Retina (tissue), 1 donor: ENCODE measurements around the gene LYPLAL1.
"Not testable (repeated sequence)": the region's sequence is repeated elsewhere in the genome, so short reads cannot be mapped to it uniquely, and the experiment has no call there.

Source experiments
- DNase-seq: peaks from one replicate; pipeline ENCODE4 v3.0.0-alpha.2; 2016

LYPLAL1 gene

GRCh38 chr1:219163401-219163954, 10.2 kb upstream of the LYPLAL1 start:
- DNase-seq = no peak

- DNase-seq = no peak
These were observed 2.3 kb upstream of the LYPLAL1 start for GRCh38 chr1:219171192-219171935.

- no peak for DNase-seq
These were observed 857 bp upstream of the LYPLAL1 start for GRCh38 chr1:219172821-219173220.

- DNase-seq = no peak
These were observed 282 bp upstream of the LYPLAL1 start for GRCh38 chr1:219173434-219173757.

GRCh38 chr1:219174460-219175211, 958 bp downstream of the LYPLAL1 start:
- DNase-seq = peak; percentile 48

- no peak for DNase-seq
These were observed 1.5 kb downstream of the LYPLAL1 start for GRCh38 chr1:219175212-219175564.

GRCh38 chr1:219176168-219176567, 2.5 kb downstream of the LYPLAL1 start:
- DNase-seq = no peak

- no peak for DNase-seq
These were observed 3.7 kb downstream of the LYPLAL1 start for GRCh38 chr1:219177363-219177762.

GRCh38 chr1:219177940-219178339, 4.3 kb downstream of the LYPLAL1 start:
- no peak for DNase-seq

- no peak for DNase-seq
These were observed 5.6 kb downstream of the LYPLAL1 start for GRCh38 chr1:219179293-219179692.

GRCh38 chr1:219184337-219184736, 10.7 kb downstream of the LYPLAL1 start:
- DNase-seq = no peak

- no peak for DNase-seq
These were observed 11.9 kb downstream of the LYPLAL1 start for GRCh38 chr1:219185486-219186117.

- no peak for DNase-seq
These were observed 14.7 kb downstream of the LYPLAL1 start for GRCh38 chr1:219188331-219188803.

- DNase-seq = no peak
These were observed 15.5 kb downstream of the LYPLAL1 start for GRCh38 chr1:219189021-219189824.

- no peak for DNase-seq
These were observed 16.3 kb downstream of the LYPLAL1 start for GRCh38 chr1:219189952-219190351.

GRCh38 chr1:219190605-219191004, 16.9 kb downstream of the LYPLAL1 start:
- no peak for DNase-seq

GRCh38 chr1:219195833-219196232, 22.2 kb downstream of the LYPLAL1 start:
- not testable (repeated sequence) for DNase-seq

- DNase-seq = no peak
These were observed 28.0 kb downstream of the LYPLAL1 start for GRCh38 chr1:219201656-219202055.

GRCh38 chr1:219202567-219202966, 28.9 kb downstream of the LYPLAL1 start:
- DNase-seq = no peak

- no peak for DNase-seq
These were observed 32.7 kb downstream of the LYPLAL1 start for GRCh38 chr1:219206350-219206749.

- no peak for DNase-seq
These were observed 35.9 kb downstream of the LYPLAL1 start for GRCh38 chr1:219209578-219209977.

- DNase-seq = no peak
These were observed 36.4 kb downstream of the LYPLAL1 start for GRCh38 chr1:219210067-219210466.

- DNase-seq = no peak
These were observed 41.8 kb downstream of the LYPLAL1 start for GRCh38 chr1:219215477-219215876.
